HG02943 (cell line): ENCODE results near the gene MYO16.

Experiments
- ATAC-seq: cut with Tn5 transposase; IDR thresholded peaks from one replicate; pipeline ENCODE4 v1.9.1; 2021; ENCODE audit warnings: mild to moderate bottlenecking, low read depth, moderate library complexity; ENCODE audit not compliant: unreplicated experiment

The MYO16 gene

GRCh38 chr13:109160357-109160756 lies 530.9 kb downstream of the MYO16 start:
- peak; percentile 42 for ATAC-seq

GRCh38 chr13:109160887-109161669 lies 531.7 kb downstream of the MYO16 start:
- ATAC-seq, result peak; percentile 23

GRCh38 chr13:109162248-109163036 lies 533.0 kb downstream of the MYO16 start:
- ATAC-seq, result peak; percentile 81

GRCh38 chr13:109163037-109163379 lies 533.6 kb downstream of the MYO16 start:
- ATAC-seq, result peak; percentile 3

- no peak for ATAC-seq
These were observed 536.0 kb downstream of the MYO16 start for GRCh38 chr13:109165417-109165904.

GRCh38 chr13:109166804-109167203 lies 537.4 kb downstream of the MYO16 start:
- ATAC-seq, result peak; percentile 30

GRCh38 chr13:109172136-109172535 lies 542.7 kb downstream of the MYO16 start:
- no peak for ATAC-seq

GRCh38 chr13:109175666-109176065 lies 546.3 kb downstream of the MYO16 start:
- no peak for ATAC-seq

- ATAC-seq, result no peak
These were observed 551.6 kb downstream of the MYO16 start for GRCh38 chr13:109180905-109181425.

- ATAC-seq, result no peak
These were observed 553.5 kb downstream of the MYO16 start for GRCh38 chr13:109182777-109183465.

- ATAC-seq, result no peak
These were observed 562.0 kb downstream of the MYO16 start for GRCh38 chr13:109191413-109191812.

- no peak for ATAC-seq
These were observed 562.9 kb downstream of the MYO16 start for GRCh38 chr13:109192306-109192705.

GRCh38 chr13:109196948-109197347 lies 567.5 kb downstream of the MYO16 start:
- no peak for ATAC-seq

GRCh38 chr13:109198585-109198984 lies 569.2 kb downstream of the MYO16 start:
- ATAC-seq, result no peak

- no peak for ATAC-seq
These were observed 569.9 kb downstream of the MYO16 start for GRCh38 chr13:109199280-109199679.

GRCh38 chr13:109200556-109200955 lies 571.1 kb downstream of the MYO16 start:
- ATAC-seq, result no peak

- ATAC-seq, result no peak
These were observed 574.2 kb downstream of the MYO16 start for GRCh38 chr13:109203587-109203986.

GRCh38 chr13:109204252-109204651 lies 574.8 kb downstream of the MYO16 start:
- ATAC-seq, result no peak

GRCh38 chr13:109204657-109205056 lies 575.2 kb downstream of the MYO16 start:
- no peak for ATAC-seq

- ATAC-seq, result no peak
These were observed 575.9 kb downstream of the MYO16 start for GRCh38 chr13:109205315-109205714.

- no peak for ATAC-seq
These were observed 577.2 kb downstream of the MYO16 start for GRCh38 chr13:109206616-109207015.
